Neutrophil (primary cell): ENCODE measurements around the gene ADGRF4.

ENCODE experiments used
- H3K27ac ChIP-seq: fragments of 200-600 bp; sonication (generic); 2 replicates; pipeline ENCODE4 v1.5.1; 2016; ENCODE audit warnings: mild to moderate bottlenecking, moderate library complexity
- H3K27me3 ChIP-seq: fragments of 200-600 bp; sonication (generic); 2 replicates; pipeline ENCODE4 v1.6.0; 2016; ENCODE audit warnings: mild to moderate bottlenecking
- H3K36me3 ChIP-seq: fragments of 200-600 bp; sonication (generic); 2 replicates; pipeline ENCODE4 v1.5.1; 2017
- H3K4me1 ChIP-seq, 2 experiments: fragments of 200-600 bp in 1 of 2; sonication (generic) in 1 of 2; 1 replicate in 1 of 2; 2 replicates in 1 of 2; pipeline versions ENCODE4 v1.5.1 to v1.6.1; 2013 to 2016; ENCODE audit warnings: low read depth in 1 of 2, low read length in 1 of 2, mild to moderate bottlenecking in 1 of 2, moderate library complexity in 1 of 2; ENCODE audit not compliant: control insufficient read depth in 1 of 2, insufficient read depth in 1 of 2
- H3K4me3 ChIP-seq, 2 experiments: fragments of 200-600 bp in 1 of 2; sonication (generic) in 1 of 2; 1 replicate in 1 of 2; 2 replicates in 1 of 2; pipeline ENCODE4 v1.5.1; 2013 to 2016; ENCODE audit warnings: low read depth in 1 of 2, low read length in 1 of 2, mild to moderate bottlenecking in 1 of 2, moderate library complexity in 1 of 2
- H3K9me3 ChIP-seq: fragments of 200-600 bp; sonication (generic); 2 replicates; pipeline ENCODE4 v1.5.1; 2016
- TF ChIP-seq, protein P1 (sequence below): fragments of 200-600 bp; sonication (generic); IDR thresholded peaks from 2 replicates; pipeline ENCODE4 v1.5.1; 2016; ENCODE audit warnings: antibody characterized with exemption

Gene ADGRF4, protein sequence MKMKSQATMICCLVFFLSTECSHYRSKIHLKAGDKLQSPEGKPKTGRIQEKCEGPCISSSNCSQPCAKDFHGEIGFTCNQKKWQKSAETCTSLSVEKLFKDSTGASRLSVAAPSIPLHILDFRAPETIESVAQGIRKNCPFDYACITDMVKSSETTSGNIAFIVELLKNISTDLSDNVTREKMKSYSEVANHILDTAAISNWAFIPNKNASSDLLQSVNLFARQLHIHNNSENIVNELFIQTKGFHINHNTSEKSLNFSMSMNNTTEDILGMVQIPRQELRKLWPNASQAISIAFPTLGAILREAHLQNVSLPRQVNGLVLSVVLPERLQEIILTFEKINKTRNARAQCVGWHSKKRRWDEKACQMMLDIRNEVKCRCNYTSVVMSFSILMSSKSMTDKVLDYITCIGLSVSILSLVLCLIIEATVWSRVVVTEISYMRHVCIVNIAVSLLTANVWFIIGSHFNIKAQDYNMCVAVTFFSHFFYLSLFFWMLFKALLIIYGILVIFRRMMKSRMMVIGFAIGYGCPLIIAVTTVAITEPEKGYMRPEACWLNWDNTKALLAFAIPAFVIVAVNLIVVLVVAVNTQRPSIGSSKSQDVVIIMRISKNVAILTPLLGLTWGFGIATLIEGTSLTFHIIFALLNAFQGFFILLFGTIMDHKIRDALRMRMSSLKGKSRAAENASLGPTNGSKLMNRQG

DNA sequence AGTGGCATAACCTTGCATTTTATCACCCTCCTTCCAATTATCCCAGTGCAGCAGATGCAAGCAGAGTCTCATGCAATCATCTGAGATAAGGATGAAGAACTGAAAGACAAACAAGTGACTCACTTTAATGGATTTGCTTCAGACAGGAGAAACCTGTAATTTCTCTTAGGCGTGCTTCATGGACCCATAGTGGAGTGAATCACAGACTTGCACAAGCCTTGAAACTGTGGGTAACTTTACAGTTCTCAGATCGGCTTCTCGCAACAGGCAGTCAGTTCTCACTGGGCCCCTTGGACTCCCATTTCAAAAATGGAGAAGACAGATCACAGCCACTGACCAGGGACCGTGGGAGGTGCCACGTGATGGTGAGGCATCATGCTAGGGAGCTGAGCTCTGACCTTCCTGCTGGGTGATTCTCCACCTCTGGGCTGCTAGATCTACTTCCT is at the start of gene ADGRF4:
ADGRF4 (plus strand) TSS at position 239 of the 446 bp plus-strand sequence. CDS start 8,666 bp downstream, outside the sequence.
- no peaks in the 10 kb centered on the region for H3K9me3 ChIP-seq
- no peaks in the 10 kb centered on the region for H3K4me1 ChIP-seq
- H3K27ac ChIP-seq: no peak within 1 kb of the TSS
- no peaks in the 10 kb centered on the region for H3K27me3 ChIP-seq
- no peaks in the 10 kb centered on the region for H3K36me3 ChIP-seq
- TF ChIP-seq, protein P1, sequence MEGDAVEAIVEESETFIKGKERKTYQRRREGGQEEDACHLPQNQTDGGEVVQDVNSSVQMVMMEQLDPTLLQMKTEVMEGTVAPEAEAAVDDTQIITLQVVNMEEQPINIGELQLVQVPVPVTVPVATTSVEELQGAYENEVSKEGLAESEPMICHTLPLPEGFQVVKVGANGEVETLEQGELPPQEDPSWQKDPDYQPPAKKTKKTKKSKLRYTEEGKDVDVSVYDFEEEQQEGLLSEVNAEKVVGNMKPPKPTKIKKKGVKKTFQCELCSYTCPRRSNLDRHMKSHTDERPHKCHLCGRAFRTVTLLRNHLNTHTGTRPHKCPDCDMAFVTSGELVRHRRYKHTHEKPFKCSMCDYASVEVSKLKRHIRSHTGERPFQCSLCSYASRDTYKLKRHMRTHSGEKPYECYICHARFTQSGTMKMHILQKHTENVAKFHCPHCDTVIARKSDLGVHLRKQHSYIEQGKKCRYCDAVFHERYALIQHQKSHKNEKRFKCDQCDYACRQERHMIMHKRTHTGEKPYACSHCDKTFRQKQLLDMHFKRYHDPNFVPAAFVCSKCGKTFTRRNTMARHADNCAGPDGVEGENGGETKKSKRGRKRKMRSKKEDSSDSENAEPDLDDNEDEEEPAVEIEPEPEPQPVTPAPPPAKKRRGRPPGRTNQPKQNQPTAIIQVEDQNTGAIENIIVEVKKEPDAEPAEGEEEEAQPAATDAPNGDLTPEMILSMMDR: no peak
- H3K4me3 ChIP-seq: no peak within 1 kb of the TSS

DNA sequence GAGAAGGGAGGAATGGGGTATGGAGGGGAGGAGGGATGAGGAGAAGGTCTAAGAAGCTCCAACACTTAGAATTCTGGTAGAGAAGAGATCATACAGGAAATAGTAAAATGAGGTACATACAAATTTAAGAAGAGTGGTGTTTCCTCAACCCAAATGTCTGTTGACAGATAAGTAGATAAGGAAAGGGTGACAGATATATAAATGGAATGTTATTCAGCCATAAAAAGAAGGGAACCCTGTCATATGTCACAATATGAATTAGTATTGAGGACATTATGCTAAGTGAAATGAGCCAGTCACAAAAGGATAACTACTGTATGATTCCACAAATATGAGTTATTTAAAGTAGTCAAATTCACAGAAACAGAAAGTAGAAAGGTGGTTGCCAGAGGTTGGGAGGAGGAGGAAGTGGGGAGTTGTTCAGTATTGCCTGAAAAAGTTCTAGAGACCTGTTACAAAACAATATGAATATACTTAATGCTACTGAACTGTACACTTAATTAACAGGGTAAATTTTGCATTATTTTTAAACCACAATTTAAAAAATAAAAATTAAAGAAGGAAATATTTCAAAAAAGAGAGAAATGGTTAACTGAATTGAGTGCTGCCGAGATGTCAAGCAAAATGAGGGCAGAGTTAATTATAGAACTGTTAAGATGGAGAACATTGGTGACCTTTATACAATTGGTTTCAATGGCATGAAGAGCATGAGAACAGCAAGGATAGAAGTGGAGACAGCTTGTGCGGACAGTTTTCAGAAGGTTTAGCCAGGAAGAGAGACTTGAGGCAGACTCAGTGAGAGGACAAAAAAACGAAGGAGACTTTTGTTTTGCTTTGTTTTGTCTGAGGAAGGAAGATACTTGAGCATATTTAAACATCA is 47.6 kb upstream of the ADGRF4 start:
- H3K4me1 ChIP-seq: no peaks in the 10 kb centered on the region
- no peaks in the 10 kb centered on the region for H3K36me3 ChIP-seq
- H3K27ac ChIP-seq: no peak overlapping the region
- no peaks in the 10 kb centered on the region for H3K27me3 ChIP-seq
- TF ChIP-seq, protein P1: no peak
- no peak overlapping the region for H3K4me3 ChIP-seq
- H3K9me3 ChIP-seq: no peaks in the 10 kb centered on the region

DNA sequence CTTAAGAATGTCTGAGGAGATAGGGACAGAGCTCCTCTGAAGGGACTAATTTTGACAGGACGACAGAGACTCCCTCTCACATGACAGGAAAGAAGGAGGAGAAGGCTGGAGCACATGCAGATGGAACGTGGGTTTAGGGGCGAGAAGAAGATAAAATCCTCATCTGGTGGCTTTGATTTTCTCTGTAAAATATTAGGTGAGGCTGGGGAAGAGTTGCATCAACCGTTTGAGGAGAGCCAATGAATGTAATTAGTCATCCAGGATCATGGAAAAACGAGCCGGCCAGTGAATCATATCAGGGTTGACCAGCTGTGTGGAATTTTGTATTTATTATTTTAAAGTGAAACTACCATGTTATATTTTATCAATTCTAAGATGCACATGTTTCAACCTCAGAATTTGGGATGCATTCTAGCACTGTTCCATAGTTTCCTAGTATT is 46.9 kb upstream of the ADGRF4 start:
- no peaks in the 10 kb centered on the region for H3K36me3 ChIP-seq
- TF ChIP-seq, protein P1: no peak
- no peak overlapping the region for H3K27ac ChIP-seq

DNA sequence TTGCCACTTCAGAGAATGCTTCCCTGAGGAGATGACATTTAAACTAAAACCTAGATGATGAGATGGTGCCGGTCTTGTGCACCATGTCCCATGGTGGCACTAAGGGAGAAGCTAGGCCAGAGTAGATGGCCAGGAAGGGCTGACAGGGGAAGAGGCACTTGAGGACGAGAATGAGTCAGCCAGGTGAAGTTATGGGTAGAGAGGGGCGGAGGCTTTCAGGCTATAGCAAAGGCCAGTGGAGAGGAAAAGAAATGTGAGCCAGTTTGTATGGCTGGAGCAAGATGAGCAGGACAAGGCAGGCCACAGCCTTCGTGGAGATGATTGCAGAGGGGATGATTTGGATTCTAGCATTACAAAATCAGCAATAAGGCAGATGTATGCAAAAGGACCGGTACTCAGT is 44.7 kb upstream of the ADGRF4 start:
- no peaks in the 10 kb centered on the region for H3K9me3 ChIP-seq
- H3K27ac ChIP-seq: no peak overlapping the region
- no peaks in the 10 kb centered on the region for H3K4me1 ChIP-seq
- H3K36me3 ChIP-seq: no peaks in the 10 kb centered on the region
- no peak overlapping the region for H3K4me3 ChIP-seq
- TF ChIP-seq, protein P1: no peak
- no peaks in the 10 kb centered on the region for H3K27me3 ChIP-seq

More for the DNA sequence above, 46.9 kb upstream of the ADGRF4 start:
- H3K9me3 ChIP-seq: no peaks in the 10 kb centered on the region
- H3K4me3 ChIP-seq: no peak overlapping the region
- no peaks in the 10 kb centered on the region for H3K4me1 ChIP-seq
- no peaks in the 10 kb centered on the region for H3K27me3 ChIP-seq

DNA sequence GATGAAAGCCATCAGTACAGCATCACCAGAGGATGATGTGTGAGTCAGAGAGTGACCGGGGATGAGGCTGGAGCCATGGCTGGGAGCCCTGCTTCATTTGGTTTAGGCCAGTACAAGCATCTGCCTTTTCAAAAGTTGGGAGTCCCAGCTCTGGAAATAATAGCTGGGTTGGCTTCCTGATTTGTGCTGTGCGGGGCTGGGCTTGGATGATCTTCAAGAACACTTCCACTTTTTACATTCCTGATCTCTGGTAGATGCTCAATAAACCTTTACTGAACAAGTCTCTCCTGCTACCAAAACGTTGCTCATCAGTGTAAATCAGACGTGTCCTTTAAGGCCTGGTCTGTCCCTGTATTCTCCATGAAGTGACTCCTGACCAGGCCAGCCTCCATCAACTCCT is 44.1 kb upstream of the ADGRF4 start:
- H3K9me3 ChIP-seq: no peaks in the 10 kb centered on the region
- H3K4me1 ChIP-seq: no peaks in the 10 kb centered on the region
- TF ChIP-seq, protein P1: no peak
- H3K27me3 ChIP-seq: no peaks in the 10 kb centered on the region
- H3K27ac ChIP-seq: no peak overlapping the region
- H3K36me3 ChIP-seq: no peaks in the 10 kb centered on the region
- no peak overlapping the region for H3K4me3 ChIP-seq
